HEK293 (cell line): Measurements from ENCODE around the gene C8G.

ENCODE experiments used
- CTCF ChIP-seq: fragments of 450-650 bp; formaldehyde crosslinking; IDR thresholded peaks from 2 replicates; pipeline ENCODE4 v1.5.1; 2016; ENCODE audit warnings: missing biosample characterization, missing genetic modification characterization
- MEIS1 ChIP-seq: sonication (generic); formaldehyde crosslinking; IDR thresholded peaks from 2 replicates; pipeline ENCODE4 v1.8.1; 2022; ENCODE audit warnings: missing genetic modification reagents, mild to moderate bottlenecking, borderline replicate concordance
- PBX3 ChIP-seq: sonication (generic); formaldehyde crosslinking; IDR thresholded peaks from 2 replicates; pipeline ENCODE4 v1.8.1; 2022; ENCODE audit warnings: mild to moderate bottlenecking, moderate library complexity, missing genetic modification reagents
- REST ChIP-seq: fragments of 450-650 bp; formaldehyde crosslinking; IDR thresholded peaks from 2 replicates; pipeline ENCODE4 v1.5.1; 2016; ENCODE audit warnings: missing biosample characterization, missing genetic modification characterization
- TCF7L2 ChIP-seq: IDR thresholded peaks from 2 replicates; pipeline ENCODE4 v1.6.1; 2011; ENCODE audit warnings: low read depth, mild to moderate bottlenecking, inconsistent platforms, low read length, moderate library complexity, borderline replicate concordance
- ZEB2 ChIP-seq: fragments of 450-650 bp; formaldehyde crosslinking; IDR thresholded peaks from 2 replicates; pipeline ENCODE4 v1.5.1; 2016; ENCODE audit warnings: missing biosample characterization, missing genetic modification characterization
- ZNF121 ChIP-seq: fragments of 450-650 bp; formaldehyde crosslinking; IDR thresholded peaks from 2 replicates; pipeline ENCODE4 v1.5.1; 2016; ENCODE audit warnings: missing biosample characterization, missing genetic modification characterization
- ZNF571 ChIP-seq: fragments of 450-650 bp; formaldehyde crosslinking; IDR thresholded peaks from 2 replicates; pipeline ENCODE4 v1.5.0; 2017; ENCODE audit warnings: missing biosample characterization, missing genetic modification characterization
- ZNF629 ChIP-seq: fragments of 450-650 bp; formaldehyde crosslinking; IDR thresholded peaks from 2 replicates; pipeline ENCODE4 v1.5.1; 2017; ENCODE audit warnings: missing biosample characterization, missing genetic modification characterization
- ZNF707 ChIP-seq: fragments of 450-650 bp; formaldehyde crosslinking; IDR thresholded peaks from 2 replicates; pipeline ENCODE4 v1.5.1; 2016; ENCODE audit warnings: missing biosample characterization, missing genetic modification characterization
- ZNF747 ChIP-seq: fragments of 450-650 bp; formaldehyde crosslinking; IDR thresholded peaks from 2 replicates; pipeline ENCODE4 v1.5.1; 2016; ENCODE audit warnings: missing biosample characterization, missing genetic modification characterization
- ZNF768 ChIP-seq: fragments of 450-650 bp; formaldehyde crosslinking; IDR thresholded peaks from 2 replicates; pipeline ENCODE4 v1.5.1; 2018; ENCODE audit warnings: missing biosample characterization, mild to moderate bottlenecking, missing genetic modification characterization
- ZNF785 ChIP-seq: fragments of 450-650 bp; formaldehyde crosslinking; IDR thresholded peaks from 2 replicates; pipeline ENCODE4 v1.5.1; 2016; ENCODE audit warnings: missing biosample characterization, missing genetic modification characterization

GRCh38 chr9:136921307-136921706 lies 23.7 kb upstream of the C8G start:
- TF ChIP-seq CTCF (tag by site-specific recombination) (no peak), TCF7L2 (no peak), MEIS1 (CRISPR knock-in tag) (no peak), ZNF571 (tag by site-specific recombination) (no peak), ZNF768 (tag by site-specific recombination) (no peak), ZNF707 (no peak), ZEB2 (tag by site-specific recombination) (no peak), ZNF121 (tag by site-specific recombination) (no peak), REST (no peak), ZNF785 (tag by site-specific recombination) (no peak), ZNF629 (no peak), PBX3 (CRISPR knock-in tag) (no peak), ZNF747 (tag by site-specific recombination) (no peak)
